HepG2 (cell line): ENCODE results near the gene POFUT1. TPM values are rescaled to one million over a fixed set of nuclear protein-coding genes. Genes with fewer than 3 reads are reported as not detected.

ENCODE experiments used
- FOXA1 ChIP-seq, 2 experiments: fragments of 450-650 bp in 1 of 2; sonication (generic) in 1 of 2; formaldehyde crosslinking in 1 of 2; IDR thresholded peaks; 2 replicates each; pipeline versions ENCODE4 v1.4.0 to v1.6.1; 2016 to 2020; ENCODE audit warnings: missing genetic modification reagents in 1 of 2
- GABPA ChIP-seq, 2 experiments: IDR thresholded peaks; 2 replicates each; pipeline ENCODE4 v1.6.1; 2011 to 2016; ENCODE audit warnings: low read depth in 2 of 2, low read length in 1 of 2, missing biosample characterization in 1 of 2, missing genetic modification characterization in 1 of 2
- GZF1 ChIP-seq: sonication (generic); formaldehyde crosslinking; IDR thresholded peaks from 2 replicates; pipeline ENCODE4 v1.5.1; 2020; ENCODE audit warnings: mild to moderate bottlenecking, missing genetic modification reagents
- HNF1B ChIP-seq: sonication (generic); formaldehyde crosslinking; IDR thresholded peaks from 2 replicates; pipeline ENCODE4 v1.5.1; 2020; ENCODE audit warnings: mild to moderate bottlenecking, moderate library complexity, missing genetic modification reagents
- KLF11 ChIP-seq: IDR thresholded peaks from 2 replicates; pipeline ENCODE4 v1.6.1; 2016; ENCODE audit warnings: missing compliant biosample characterization
- KMT2B ChIP-seq: IDR thresholded peaks from 2 replicates; pipeline ENCODE4 v1.6.1; 2016; ENCODE audit warnings: missing genetic modification reagents, missing compliant biosample characterization
- MIER2 ChIP-seq: IDR thresholded peaks from 2 replicates; pipeline ENCODE4 v1.6.1; 2016; ENCODE audit warnings: missing biosample characterization, missing genetic modification reagents
- NFIC ChIP-seq: IDR thresholded peaks from 2 replicates; pipeline ENCODE4 v1.6.1; 2012; ENCODE audit warnings: mild to moderate bottlenecking, low read length, inconsistent platforms
- POLR2G ChIP-seq: fragments of 200-400 bp; formaldehyde crosslinking; IDR thresholded peaks from 2 replicates; pipeline ENCODE4 v1.6.1; 2018; ENCODE audit warnings: mild to moderate bottlenecking, low read depth, low read length, moderate library complexity
- RFX5 ChIP-seq: IDR thresholded peaks from 2 replicates; pipeline ENCODE4 v1.6.1; 2011; ENCODE audit warnings: low read depth, low read length, improper control_type of control experiment
- SOX5 ChIP-seq: IDR thresholded peaks from 2 replicates; pipeline ENCODE4 v1.6.1; 2016; ENCODE audit warnings: borderline replicate concordance
- SP1 ChIP-seq, 2 experiments: fragments of 450-650 bp in 1 of 2; sonication (generic) in 1 of 2; formaldehyde crosslinking in 1 of 2; IDR thresholded peaks; 2 replicates each; pipeline versions ENCODE4 v1.4.0 to v1.6.1; 2016 to 2020; ENCODE audit warnings: missing genetic modification reagents in 1 of 2
- TAF15 ChIP-seq: fragments of 200-400 bp; formaldehyde crosslinking; IDR thresholded peaks from one replicate; pipeline ENCODE4 v1.6.1; 2018; ENCODE audit warnings: mild to moderate bottlenecking, low read depth, low read length; ENCODE audit not compliant: poor library complexity, severe bottlenecking
- TRIM22 ChIP-seq: fragments of 450-650 bp; IDR thresholded peaks from 2 replicates; pipeline ENCODE4 v1.6.1; 2017
- ZBTB42 ChIP-seq: sonication (generic); formaldehyde crosslinking; IDR thresholded peaks from 2 replicates; pipeline ENCODE4 v1.5.0; 2020; ENCODE audit warnings: mild to moderate bottlenecking, missing genetic modification reagents
- ZBTB46 ChIP-seq: sonication (generic); formaldehyde crosslinking; IDR thresholded peaks from 2 replicates; pipeline ENCODE4 v1.4.0; 2020; ENCODE audit warnings: mild to moderate bottlenecking, missing genetic modification reagents, borderline replicate concordance
- ZFP82 ChIP-seq: sonication (generic); formaldehyde crosslinking; IDR thresholded peaks from 2 replicates; pipeline ENCODE4 v1.5.1; 2020; ENCODE audit warnings: mild to moderate bottlenecking, missing genetic modification reagents, borderline replicate concordance
- ZNF260 ChIP-seq: sonication (generic); formaldehyde crosslinking; IDR thresholded peaks from 2 replicates; pipeline ENCODE4 v1.4.0; 2020; ENCODE audit warnings: missing genetic modification reagents, low read depth, mild to moderate bottlenecking, borderline replicate concordance
- ZNF564 ChIP-seq: sonication (generic); formaldehyde crosslinking; IDR thresholded peaks from 2 replicates; pipeline ENCODE4 v1.8.1; 2023; ENCODE audit warnings: mild to moderate bottlenecking, missing genetic modification reagents
- ZNF775 ChIP-seq: sonication (generic); formaldehyde crosslinking; IDR thresholded peaks from 2 replicates; pipeline ENCODE4 v1.4.0; 2020; ENCODE audit warnings: missing genetic modification reagents, mild to moderate bottlenecking, moderate library complexity, borderline replicate concordance
- ZZZ3 ChIP-seq: sonication (generic); formaldehyde crosslinking; IDR thresholded peaks from 2 replicates; pipeline ENCODE4 v1.4.0; 2020; ENCODE audit warnings: missing genetic modification reagents, mild to moderate bottlenecking, borderline replicate concordance
- polyA plus RNA-seq, 8 experiments: library from polyadenylated mRNA; depleted of rRNA in 3 of 8; stranded (reverse) in 7 of 8; unstranded in 1 of 8; fragments of >200 nt; fragmentation: Illumina TruSeq in 4 of 8; extraction: Trizol in 4 of 8; gene quantifications; 2 replicates each; pipeline versions ENCODE4 v1.2.1 to v1.2.3, GENCODE V29; 2011 to 2016; ENCODE audit warnings: low read depth in 4 of 8, missing spikeins in 1 of 8, mixed read lengths in 1 of 8; ENCODE audit not compliant: insufficient read depth in 1 of 8
- total RNA-seq, 5 experiments: library from RNA; depleted of rRNA; stranded (reverse); fragments of >200 nt; fragmentation: Illumina TruSeq; extraction: Trizol; gene quantifications; 2 replicates each; pipeline ENCODE4 v1.2.3, GENCODE V29; 2016; ENCODE audit warnings: low read depth in 1 of 5

Gene POFUT1
- total and polyA plus RNA-seq, 2 of the 13 experiments (the other 11 are each of a cell fraction or from before 2014, with no cell fraction given) = 35.5 to 58.3 TPM

GRCh38 chr20:32235331-32236047, 27.8 kb downstream of the POFUT1 start (continued):
- TF ChIP-seq ZBTB46 (CRISPR knock-in tag) (no peak), SP1 (IDR thresholded peaks at IDR 0.05) (no peak), SP1 (CRISPR knock-in tag; IDR thresholded peaks at IDR 0.05) (no peak), ZNF564 (CRISPR knock-in tag) (no peak), GZF1 (no peak), KLF11 (CRISPR knock-in tag) (no peak), RFX5 (no peak), ZZZ3 (CRISPR knock-in tag) (no peak), ZBTB42 (CRISPR knock-in tag) (no peak), POLR2G (no peak), TAF15 (no peak), ZNF260 (CRISPR knock-in tag) (no peak), KMT2B (peak; percentile 12; the same call in 1 of the 2 replicates), ZFP82 (CRISPR knock-in tag) (no peak), MIER2 (no peak), GABPA (IDR thresholded peaks at IDR 0.05; ENCODE audit: low read depth, low read length) (no peak), GABPA (CRISPR knock-in tag; IDR thresholded peaks at IDR 0.05; ENCODE audit: low read depth) (peak; percentile 67), HNF1B (CRISPR knock-in tag) (peak; percentile 87), ZNF775 (CRISPR knock-in tag) (no peak), NFIC (no peak), SOX5 (peak; percentile 49; the same call in 1 of the 2 replicates), FOXA1 (IDR thresholded peaks at IDR 0.05) (no peak), FOXA1 (CRISPR knock-in tag; IDR thresholded peaks at IDR 0.05) (peak; percentile 78), TRIM22 (no peak)
